Panc1 (cell line): Measurements from ENCODE around the gene PGPEP1. TPM values are rescaled to one million over a fixed set of nuclear protein-coding genes. Genes with fewer than 3 reads are reported as not detected.

ENCODE experiments used
- ATAC-seq: fragments of 200-7000 bp; cut with Tn5 transposase; 2 replicates; pipeline ENCODE4 v1.9.1; 2020; ENCODE audit warnings: mild to moderate bottlenecking, moderate library complexity
- BruUV-seq: library from RNA; stranded (reverse); fragments of 400-500 nt; replicated peaks from 2 replicates; lab custom pipeline; 2021; lab: Mats Ljungman, UMichigan
- CTCF ChIA-PET: fragments of 300-600 bp; sonication (Branson Sonifier 250); formaldehyde crosslinking; loops from one replicate; lab custom pipeline; 2022; ENCODE audit warnings: antibody characterized with exemption; lab: Charles Lee
- POLR2A ChIA-PET: fragments of 300-600 bp; sonication (Branson Sonifier 250); formaldehyde crosslinking; loops from one replicate; lab custom pipeline; 2022; ENCODE audit warnings: antibody characterized with exemption; lab: Charles Lee
- DNase-seq: peaks from one replicate; pipeline ENCODE4 v3.0.0-alpha.2; 2010; ENCODE audit warnings: low read depth, low spot score
- H3K27ac ChIP-seq: 2 replicates; pipeline ENCODE4 v1.5.1; 2011; ENCODE audit warnings: mild to moderate bottlenecking, low read length, inconsistent platforms
- H3K27me3 ChIP-seq: fragments of 200-500 bp; sonication (Bioruptor generic); 2 replicates; pipeline ENCODE4 v1.6.0; 2014; ENCODE audit warnings: low read length, inconsistent platforms; ENCODE audit not compliant: control insufficient read depth, insufficient read depth
- H3K36me3 ChIP-seq: fragments of 200-500 bp; sonication (Bioruptor generic); 2 replicates; pipeline ENCODE4 v1.5.1; 2014; ENCODE audit warnings: inconsistent platforms, mild to moderate bottlenecking, low read length, moderate library complexity; ENCODE audit not compliant: control insufficient read depth, insufficient read depth
- H3K4me1 ChIP-seq: 2 replicates; pipeline ENCODE4 v1.5.1; 2011; ENCODE audit warnings: inconsistent platforms, mild to moderate bottlenecking, low read length, moderate library complexity; ENCODE audit not compliant: control insufficient read depth, insufficient read depth
- H3K4me3 ChIP-seq, 2 experiments: 2 replicates each; pipeline ENCODE4 v1.5.1; 2011 to 2012; ENCODE audit warnings: low read depth in 2 of 2, low read length in 2 of 2, mild to moderate bottlenecking in 2 of 2, inconsistent platforms in 1 of 2, moderate library complexity in 1 of 2
- H3K9me3 ChIP-seq: fragments of 200-500 bp; sonication (Bioruptor generic); 2 replicates; pipeline ENCODE4 v1.5.1; 2014; ENCODE audit warnings: low read depth, mild to moderate bottlenecking, inconsistent platforms, low read length, moderate library complexity; ENCODE audit not compliant: control insufficient read depth, insufficient read depth
- CTCF ChIP-seq: fragments of 450-650 bp; IDR thresholded peaks from 2 replicates; pipeline ENCODE4 v1.5.1; 2017; ENCODE audit warnings: mild to moderate bottlenecking
- POLR2AphosphoS5 ChIP-seq: IDR thresholded peaks from 2 replicates; pipeline ENCODE4 v1.6.1; 2012; ENCODE audit warnings: mild to moderate bottlenecking, low read depth, low read length, moderate library complexity
- REST ChIP-seq, 2 experiments: IDR thresholded peaks; 2 replicates each; pipeline ENCODE4 v1.6.1; 2011 to 2012; ENCODE audit warnings: low read depth in 2 of 2, control low read depth in 1 of 2, low read length in 1 of 2, mild to moderate bottlenecking in 1 of 2, moderate library complexity in 1 of 2; ENCODE audit not compliant: insufficient read depth in 1 of 2
- SIN3A ChIP-seq: IDR thresholded peaks from 2 replicates; pipeline ENCODE4 v1.6.1; 2012; ENCODE audit warnings: low read depth, mild to moderate bottlenecking, low read length, moderate library complexity, borderline replicate concordance; ENCODE audit not compliant: insufficient read depth
- TCF7L2 ChIP-seq: IDR thresholded peaks from 2 replicates; pipeline ENCODE4 v1.6.1; 2011; ENCODE audit warnings: mild to moderate bottlenecking, low read depth, low read length, inconsistent platforms
- in situ Hi-C: cut with HindIII; loops from 2 replicates; pipeline ENCODE4 v1.10.0; 2016; ENCODE audit warnings: low sequenced_read_pairs, low pct_unique_long_range_greater_than_20kb
- intact Hi-C: fragments of 100-400 bp; cut with micrococcal nuclease; formaldehyde crosslinking; loops from one replicate; pipeline ENCODE4 v1.10.0; 2022; ENCODE audit not compliant: unreplicated experiment
- total RNA-seq: library from RNA; stranded (reverse); gene quantifications from one replicate; pipeline ENCODE4 v1.2.1, GENCODE V29; 2021; ENCODE audit not compliant: unreplicated experiment

Gene PGPEP1
- total RNA-seq, 1 experiment from 2014 or later = 36.3 TPM

- Histone ChIP-seq H3K4me3 (no peak overlapping the region), H3K27me3 (no peaks in the 10 kb centered on the region), H3K36me3 (no peaks in the 10 kb centered on the region), H3K4me1 (peaks cover 37% of the 10 kb centered on the region), H3K27ac (peak overlapping the region; percentile 79), H3K9me3 (no peaks in the 10 kb centered on the region)
- ATAC-seq (peak; percentile 82), DNase-seq (no peak)
- ChIA-PET CTCF (no interaction called here), POLR2A (interaction anchor here (1.2 kb wide), 1 partner anchor 20 kb away, joined by 3 read pairs; the partner anchor contains the start of gene JUND)
- intact Hi-C loops (no loop called here), in situ Hi-C loops (no loop called here)
- TF ChIP-seq POLR2AphosphoS5 (no peak; the same call in 1 of the 2 replicates), REST (IDR thresholded peaks at IDR 0.05; ENCODE audit: insufficient read depth in 1 of 2, low read depth in 2 of 2, low read length in 1 of 2) (no peak), TCF7L2 (no peak; the same call in 1 of the 2 replicates), CTCF (no peak), SIN3A (no peak)
- BruUV-seq = no TSS peak
These were observed 39.3 kb upstream of the PGPEP1 start for GRCh38 chr19:18300930-18301717.

GRCh38 chr19:18301718-18302111 is 38.7 kb upstream of the PGPEP1 start:
- H3K27ac ChIP-seq = peak overlapping the region; percentile 79
- ChIA-PET POLR2A (no interaction called here), CTCF (interaction anchor here (0.7 kb wide), 1 partner anchor 112 kb away, joined by 7 read pairs; no protein-coding TSS in a partner anchor)
- no peaks in the 10 kb centered on the region for H3K9me3 ChIP-seq
- no peak overlapping the region for H3K4me3 ChIP-seq
- ATAC-seq (no peak), DNase-seq (no peak)
- no peak for TF ChIP-seq CTCF
- TF ChIP-seq POLR2AphosphoS5 = no peak
- TF ChIP-seq SIN3A = no peak
- TF ChIP-seq REST (IDR thresholded peaks at IDR 0.05; ENCODE audit: insufficient read depth in 1 of 2, low read depth in 2 of 2, low read length in 1 of 2) = no peak
- TF ChIP-seq TCF7L2 = no peak
- intact Hi-C loops (no loop called here), in situ Hi-C loops (no loop called here)
- H3K27me3 ChIP-seq = no peaks in the 10 kb centered on the region
- BruUV-seq = no TSS peak
- no peaks in the 10 kb centered on the region for H3K36me3 ChIP-seq
- peaks cover 39% of the 10 kb centered on the region for H3K4me1 ChIP-seq
